ENCODE data around the gene TTK. TPM values are rescaled to one million over a fixed set of nuclear protein-coding genes. Genes with fewer than 3 reads are reported as not detected.

The TTK gene
- total RNA-seq, 2 experiments from 2014 or later: 46.0 to 49.5 TPM

DNA sequence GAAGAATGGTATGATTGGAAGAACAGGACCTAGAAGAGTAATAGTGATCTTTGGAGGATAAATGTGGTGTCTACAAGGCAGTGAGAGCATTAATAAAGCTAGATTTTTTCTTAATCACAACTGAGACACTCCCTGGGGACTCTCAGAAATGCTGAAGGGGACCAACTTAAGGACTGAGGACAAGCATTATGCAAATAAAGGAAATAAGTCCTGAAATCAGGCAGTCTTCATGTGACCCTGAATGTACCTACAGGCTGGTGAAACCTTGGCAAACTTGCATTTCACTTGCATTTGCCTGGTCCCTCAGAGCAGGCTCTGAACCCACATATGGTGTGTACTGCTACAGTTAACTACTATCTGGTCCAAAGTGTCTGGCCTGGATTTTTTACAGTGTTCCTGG lies 19.3 kb upstream of the TTK start:
- no peaks in the 10 kb centered on the region for H3K9me2 ChIP-seq (ENCODE audit: insufficient read depth, low read length)
- H3K4me1 ChIP-seq (ENCODE audit: insufficient read depth, low read length, poor library complexity, severe bottlenecking): no peaks in the 10 kb centered on the region
- H4K20me1 ChIP-seq (ENCODE audit: insufficient read depth, low read length): no peaks in the 10 kb centered on the region
- DNase-seq (ENCODE audit: low spot score): no peak
- no TSS peak for BruUV-seq (replicated peaks)
- no peak overlapping the region for H2AFZ ChIP-seq (ENCODE audit: low read length)
- no peaks in the 10 kb centered on the region for H3K36me3 ChIP-seq (ENCODE audit: insufficient read depth, low read length)
- no peak overlapping the region for H3K4me3 ChIP-seq (ENCODE audit: low read depth, low read length, poor library complexity, severe bottlenecking)
- TF ChIP-seq EZH2phosphoT487 (IDR thresholded peaks at IDR 0.05; ENCODE audit: borderline replicate concordance, low read depth, low read length) (no peak), CTCF (conservative IDR thresholded peaks at IDR 0.05; ENCODE audit: low read length) (no peak)
- ChIA-PET CTCF (ENCODE audit: unreplicated experiment) (no interaction called here), POLR2A (interaction anchor here (1.4 kb wide), 1 partner anchor 11 kb away, joined by 4 read pairs; no protein-coding TSS in a partner anchor)
- H3K4me2 ChIP-seq (ENCODE audit: low read length): no peak overlapping the region
- H3K9me3 ChIP-seq (ENCODE audit: low read length): no peaks in the 10 kb centered on the region
- intact Hi-C loops (cut with micrococcal nuclease; ENCODE audit: unreplicated experiment): no loop called here
- no peaks in the 10 kb centered on the region for H3K79me2 ChIP-seq (ENCODE audit: insufficient read depth, low read depth, low read length)
- no peak overlapping the region for H3K27ac ChIP-seq (ENCODE audit: low read depth, low read length, poor library complexity, severe bottlenecking)

- H3K4me3 ChIP-seq (ENCODE audit: low read depth, low read length, poor library complexity, severe bottlenecking): no peak overlapping the region
- ChIA-PET CTCF (ENCODE audit: unreplicated experiment) (no interaction called here), POLR2A (interaction anchor here (0.9 kb wide), 1 partner anchor 45 kb away, joined by 3 read pairs; no protein-coding TSS in a partner anchor)
- no peak overlapping the region for H3K4me2 ChIP-seq (ENCODE audit: low read length)
- no TSS peak for BruUV-seq (replicated peaks)
- H2AFZ ChIP-seq (ENCODE audit: low read length): no peak overlapping the region
- no peaks in the 10 kb centered on the region for H4K20me1 ChIP-seq (ENCODE audit: insufficient read depth, low read length)
- no peak overlapping the region for H3K27ac ChIP-seq (ENCODE audit: low read depth, low read length, poor library complexity, severe bottlenecking)
- H3K79me2 ChIP-seq (ENCODE audit: insufficient read depth, low read depth, low read length): no peaks in the 10 kb centered on the region
- no peak for DNase-seq (ENCODE audit: low spot score)
- no peaks in the 10 kb centered on the region for H3K9me3 ChIP-seq (ENCODE audit: low read length)
- TF ChIP-seq CTCF (conservative IDR thresholded peaks at IDR 0.05; ENCODE audit: low read length) (no peak), EZH2phosphoT487 (IDR thresholded peaks at IDR 0.05; ENCODE audit: borderline replicate concordance, low read depth, low read length) (no peak)
- no peaks in the 10 kb centered on the region for H3K9me2 ChIP-seq (ENCODE audit: insufficient read depth, low read length)
- H3K4me1 ChIP-seq (ENCODE audit: insufficient read depth, low read length, poor library complexity, severe bottlenecking): no peaks in the 10 kb centered on the region
- intact Hi-C loops (cut with micrococcal nuclease; ENCODE audit: unreplicated experiment): no loop called here
- no peaks in the 10 kb centered on the region for H3K36me3 ChIP-seq (ENCODE audit: insufficient read depth, low read length)
Observed at GRCh38 chr6:79989641-79990040, 14.8 kb upstream of the TTK start.

DNA sequence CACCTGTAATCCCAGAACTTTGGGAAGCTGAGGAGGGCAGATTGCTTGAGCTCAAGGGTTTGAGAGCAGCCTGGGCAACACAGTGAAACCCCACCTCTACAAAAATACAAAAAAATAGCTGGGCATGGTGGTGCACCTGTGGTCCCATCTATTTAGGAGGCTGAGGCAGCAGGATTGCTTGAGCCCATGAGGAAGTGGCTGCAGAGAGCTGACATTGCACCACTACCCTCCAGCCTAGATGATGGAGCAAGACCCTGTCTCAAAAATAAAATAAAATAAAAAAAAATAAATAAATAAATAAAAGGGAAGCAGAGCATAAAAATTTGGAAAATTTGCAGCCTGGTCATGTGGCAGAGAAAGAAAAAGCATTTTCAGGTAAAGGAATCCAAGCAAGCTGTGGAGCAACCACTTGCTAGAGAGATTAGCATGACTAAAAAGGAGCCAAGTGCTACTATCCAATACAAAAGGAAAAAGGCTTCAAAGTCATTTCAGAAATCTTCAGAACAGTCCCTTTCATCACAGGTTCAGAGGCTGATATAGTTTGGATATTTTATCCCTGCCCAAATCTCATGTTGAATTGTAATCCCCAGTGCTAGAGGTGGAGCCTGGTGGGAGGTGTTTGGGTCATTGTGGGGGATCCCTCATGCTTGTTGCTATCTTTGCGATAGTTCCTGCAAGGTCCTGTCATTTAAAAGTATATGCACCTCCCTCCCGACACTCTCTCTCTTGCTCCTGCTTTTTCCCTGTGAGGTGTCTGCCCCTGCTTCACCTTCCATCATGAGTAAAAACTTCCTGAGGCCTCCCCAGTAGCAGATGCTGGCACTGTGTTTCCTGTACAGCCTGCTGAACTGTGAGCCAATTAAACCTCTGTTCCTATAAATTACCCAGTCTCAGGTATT lies 11.2 kb upstream of the TTK start:
- H2AFZ ChIP-seq (ENCODE audit: low read length): no peak overlapping the region
- H3K36me3 ChIP-seq (ENCODE audit: insufficient read depth, low read length): no peaks in the 10 kb centered on the region
- H3K9me2 ChIP-seq (ENCODE audit: insufficient read depth, low read length): no peaks in the 10 kb centered on the region
- BruUV-seq (replicated peaks): no TSS peak
- H3K27ac ChIP-seq (ENCODE audit: low read depth, low read length, poor library complexity, severe bottlenecking): no peak overlapping the region
- no peaks in the 10 kb centered on the region for H3K79me2 ChIP-seq (ENCODE audit: insufficient read depth, low read depth, low read length)
- no peaks in the 10 kb centered on the region for H3K9me3 ChIP-seq (ENCODE audit: low read length)
- no peaks in the 10 kb centered on the region for H3K4me1 ChIP-seq (ENCODE audit: insufficient read depth, low read length, poor library complexity, severe bottlenecking)
- intact Hi-C loops (cut with micrococcal nuclease; ENCODE audit: unreplicated experiment): no loop called here
- no peak overlapping the region for H3K4me3 ChIP-seq (ENCODE audit: low read depth, low read length, poor library complexity, severe bottlenecking)
- CTCF ChIA-PET (ENCODE audit: unreplicated experiment): no interaction called here
- DNase-seq (ENCODE audit: low spot score): no peak
- POLR2A ChIA-PET: interaction anchor here (0.6 kb wide), 1 partner anchor 38 kb away, joined by 4 read pairs; no protein-coding TSS in a partner anchor
- H4K20me1 ChIP-seq (ENCODE audit: insufficient read depth, low read length): no peaks in the 10 kb centered on the region
- TF ChIP-seq CTCF (conservative IDR thresholded peaks at IDR 0.05; ENCODE audit: low read length): no peak
- no peak for TF ChIP-seq EZH2phosphoT487 (IDR thresholded peaks at IDR 0.05; ENCODE audit: borderline replicate concordance, low read depth, low read length)
- no peak overlapping the region for H3K4me2 ChIP-seq (ENCODE audit: low read length)

Data from OCI-LY7 (cell line).